Inflammatory macrophage (primary cell): Measurements from ENCODE around the gene SREBF2.

Experiments
- DNase-seq, 2 donors: peaks; one replicate each; pipeline ENCODE4 v3.0.0-alpha.2; 2020 to 2022

SREBF2 gene

GRCh38 chr22:41923595-41924276 lies 90.8 kb downstream of the SREBF2 start:
- DNase-seq = no peak

DNA sequence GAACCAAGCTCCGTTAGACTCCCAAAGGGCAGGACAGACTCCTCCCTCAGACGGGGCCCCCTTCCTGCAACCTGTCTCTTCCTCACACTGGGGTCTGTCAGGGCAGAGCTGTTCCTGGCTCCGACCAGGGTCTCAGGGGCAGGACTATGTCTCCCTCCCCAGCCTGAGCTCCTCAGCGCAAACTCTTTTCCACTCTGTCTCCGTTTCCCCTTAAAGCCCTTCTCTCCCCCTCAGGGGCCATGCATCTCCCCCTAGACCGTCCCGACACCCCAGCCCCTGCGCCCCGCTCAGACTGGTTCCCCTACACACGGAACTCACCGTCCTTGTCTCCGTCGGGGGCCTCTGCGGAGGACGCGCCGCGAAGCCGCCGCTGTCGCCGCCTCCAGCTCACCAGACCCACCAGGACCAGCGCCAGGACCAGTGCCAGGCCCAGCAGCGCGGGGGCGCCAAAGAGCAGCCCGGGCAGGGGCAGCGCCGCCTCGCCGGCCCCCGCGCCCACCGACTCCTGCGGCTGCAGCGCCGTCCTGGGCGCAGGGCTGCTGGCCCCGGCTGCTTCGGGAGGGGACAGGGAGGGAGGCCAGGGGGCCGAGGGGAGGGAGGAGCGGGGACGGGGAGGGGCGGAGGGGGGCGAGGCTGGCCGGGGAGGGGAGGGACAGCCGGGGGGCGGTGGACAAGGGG lies 93.0 kb downstream of the SREBF2 start:
- DNase-seq = peak; percentile 33 to 44

DNA sequence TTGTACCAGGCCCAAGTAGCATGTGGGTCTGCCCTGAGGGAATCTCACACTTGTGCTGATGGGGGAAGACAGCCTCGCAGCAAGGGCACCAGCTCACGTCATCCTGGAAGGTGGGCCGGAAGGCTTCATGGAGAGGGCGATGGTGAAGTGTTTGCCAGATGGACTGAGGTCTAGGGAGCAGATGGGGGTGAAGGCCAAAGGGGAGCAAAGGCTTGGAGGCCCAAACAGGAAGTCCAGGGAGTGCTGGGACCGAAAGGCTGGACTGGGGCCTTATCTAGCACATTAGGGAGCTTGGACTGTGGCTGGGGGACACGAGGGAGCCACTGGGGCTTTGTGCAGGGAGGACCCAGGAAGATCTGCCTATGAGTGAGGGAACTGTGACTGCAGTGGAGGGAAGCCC lies 94.9 kb downstream of the SREBF2 start:
- no peak for DNase-seq

DNA sequence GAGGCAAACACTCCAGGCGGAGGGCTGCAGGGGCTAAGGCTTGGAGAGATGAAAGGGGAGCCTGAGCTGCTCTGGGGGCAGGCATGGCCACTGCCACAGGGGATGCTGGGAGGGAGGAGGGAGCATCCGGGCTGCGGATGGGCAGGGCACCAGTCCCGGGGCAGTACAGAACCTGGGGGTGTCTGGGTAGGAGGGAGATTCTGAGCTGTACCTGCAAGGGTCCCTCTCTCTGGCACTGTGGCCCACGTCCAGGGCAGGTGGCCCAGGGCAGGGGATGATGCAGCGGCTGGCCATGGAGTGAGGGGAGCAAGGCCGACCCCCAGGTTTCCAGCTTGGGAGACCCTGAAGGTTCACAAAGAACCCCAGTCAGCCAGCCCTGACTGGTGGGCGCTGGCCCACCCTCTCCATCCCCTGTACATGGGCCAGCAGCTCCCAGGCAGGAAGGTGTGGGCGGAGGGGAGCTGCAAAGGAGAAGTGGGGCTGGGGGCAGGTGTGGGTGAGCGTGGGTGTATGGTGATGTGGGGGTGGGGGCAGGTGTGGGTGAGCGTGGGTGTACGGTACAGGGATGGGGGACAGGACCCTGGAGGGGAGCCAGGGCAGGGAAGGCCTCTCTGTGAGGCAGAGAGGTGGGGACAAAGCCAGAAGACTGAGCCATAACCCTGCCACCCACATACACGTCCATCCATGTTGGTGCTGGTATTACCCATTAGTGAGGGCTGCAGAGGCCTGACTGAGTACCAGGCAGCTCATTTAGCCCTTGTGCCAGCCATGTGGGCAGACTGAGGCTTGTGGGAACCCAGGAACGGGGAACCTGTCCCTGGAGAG lies 95.9 kb downstream of the SREBF2 start:
- DNase-seq = no peak

GRCh38 chr22:41929418-41929810 lies 96.5 kb downstream of the SREBF2 start:
- no peak for DNase-seq

- DNase-seq = no peak
Observed at GRCh38 chr22:41931701-41932269, 98.9 kb downstream of the SREBF2 start.

- DNase-seq = no peak
Observed at GRCh38 chr22:41932353-41932752, 99.4 kb downstream of the SREBF2 start.

DNA sequence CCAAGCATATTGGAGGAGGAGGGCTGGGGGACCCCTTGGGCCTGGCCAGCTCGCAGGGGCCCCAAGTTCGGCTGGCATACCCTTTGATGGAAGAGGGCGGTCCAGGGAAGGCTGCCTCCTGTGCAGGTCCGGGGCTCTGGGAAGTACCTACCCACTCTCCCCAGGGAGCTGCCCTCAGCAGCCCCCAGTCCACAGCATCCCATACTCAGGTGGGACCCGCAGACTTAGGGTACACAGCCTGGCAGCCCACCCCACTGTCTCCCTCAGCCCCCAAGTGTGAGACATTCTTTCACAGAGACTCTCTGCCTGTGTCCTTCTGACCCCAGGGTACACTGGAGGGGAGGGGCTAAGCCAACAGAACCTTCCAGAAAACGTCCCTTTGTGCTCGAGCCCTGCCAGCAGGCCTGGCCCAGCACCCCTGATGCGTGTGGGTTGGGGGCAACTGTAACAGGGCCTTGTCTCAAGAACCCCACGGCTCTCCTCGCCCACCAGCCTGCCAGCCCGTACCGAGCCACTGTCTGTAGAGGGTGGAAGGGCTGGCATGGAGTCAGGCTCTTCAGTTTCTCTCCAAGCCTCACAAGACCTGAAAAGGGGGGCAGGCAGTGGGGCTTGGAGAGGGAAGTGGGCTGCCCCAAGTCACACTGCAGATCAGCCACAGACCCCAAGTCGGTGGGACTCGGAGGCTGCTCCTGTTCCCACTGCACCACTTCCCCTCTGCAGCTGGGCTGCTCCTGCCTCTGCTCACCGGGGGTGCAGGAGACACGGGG lies 100.7 kb downstream of the SREBF2 start:
- DNase-seq = no peak

DNA sequence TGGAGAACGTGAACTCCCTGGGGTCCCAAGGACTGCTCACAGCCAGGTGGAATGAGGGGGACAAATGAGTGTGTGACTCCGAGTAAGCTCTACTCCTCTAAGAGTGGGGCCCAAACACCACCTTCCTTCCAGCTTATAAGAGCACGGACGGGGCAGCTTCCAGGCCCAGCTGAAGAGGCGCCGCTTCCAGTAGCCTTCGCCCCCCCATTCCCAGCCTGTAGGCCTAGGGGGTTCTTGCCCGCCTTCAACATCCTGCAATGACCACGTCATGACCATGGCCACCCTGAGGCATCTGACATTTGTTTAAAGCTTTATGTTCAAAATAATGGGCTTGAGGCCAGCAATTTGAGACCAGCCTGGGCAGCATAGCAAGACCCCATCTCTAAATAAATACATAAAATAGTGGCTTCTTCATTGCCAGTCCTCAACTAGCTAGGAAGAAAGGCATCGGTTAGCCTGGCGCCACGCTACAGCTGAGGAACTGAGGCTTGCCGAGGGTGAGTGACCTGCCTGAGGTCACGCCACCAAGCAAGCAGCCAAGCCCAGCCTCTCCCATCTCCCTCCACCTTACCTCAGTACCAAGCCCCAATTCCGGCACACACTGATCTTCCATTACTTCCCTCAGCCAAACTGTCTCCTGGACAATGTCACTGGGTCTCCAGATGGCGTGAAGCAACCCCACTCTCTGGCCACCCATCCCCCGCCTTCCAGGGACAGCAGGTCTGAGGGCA lies 101.5 kb downstream of the SREBF2 start:
- DNase-seq = no peak

DNA sequence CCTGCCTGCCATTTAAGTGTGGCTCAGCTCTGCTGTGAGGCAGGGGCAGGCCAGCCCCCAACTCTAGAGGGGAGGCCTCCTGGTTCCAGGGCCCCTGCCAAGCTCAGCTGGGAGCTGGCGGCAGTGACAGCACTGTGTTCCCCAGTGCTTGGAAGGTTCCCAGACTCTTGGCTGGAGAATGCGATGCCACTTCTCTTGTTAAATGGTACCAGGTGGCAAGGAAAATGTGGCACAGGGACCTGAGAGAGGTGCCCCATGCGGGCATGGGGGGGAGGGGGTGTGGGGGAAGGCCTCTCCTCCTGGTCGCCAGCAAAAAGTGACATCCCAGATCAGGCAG lies 102.1 kb downstream of the SREBF2 start:
- DNase-seq = no peak

- DNase-seq = no peak
Observed at GRCh38 chr22:41935509-41935908, 102.6 kb downstream of the SREBF2 start.

DNA sequence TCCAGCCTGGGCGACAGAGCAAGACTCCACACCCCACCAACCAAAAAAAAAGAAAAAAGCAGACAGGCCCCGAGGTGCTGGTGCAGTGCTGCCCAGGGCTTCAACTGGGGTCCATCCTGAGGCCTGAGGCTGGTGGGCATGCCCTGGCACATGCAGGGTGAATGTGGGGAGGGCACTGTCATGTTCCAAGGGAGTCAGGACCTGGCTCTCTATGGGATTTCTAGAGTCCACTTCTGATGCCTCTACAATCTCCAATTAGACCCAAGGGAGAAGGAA lies 103.9 kb downstream of the SREBF2 start:
- no peak for DNase-seq

DNA sequence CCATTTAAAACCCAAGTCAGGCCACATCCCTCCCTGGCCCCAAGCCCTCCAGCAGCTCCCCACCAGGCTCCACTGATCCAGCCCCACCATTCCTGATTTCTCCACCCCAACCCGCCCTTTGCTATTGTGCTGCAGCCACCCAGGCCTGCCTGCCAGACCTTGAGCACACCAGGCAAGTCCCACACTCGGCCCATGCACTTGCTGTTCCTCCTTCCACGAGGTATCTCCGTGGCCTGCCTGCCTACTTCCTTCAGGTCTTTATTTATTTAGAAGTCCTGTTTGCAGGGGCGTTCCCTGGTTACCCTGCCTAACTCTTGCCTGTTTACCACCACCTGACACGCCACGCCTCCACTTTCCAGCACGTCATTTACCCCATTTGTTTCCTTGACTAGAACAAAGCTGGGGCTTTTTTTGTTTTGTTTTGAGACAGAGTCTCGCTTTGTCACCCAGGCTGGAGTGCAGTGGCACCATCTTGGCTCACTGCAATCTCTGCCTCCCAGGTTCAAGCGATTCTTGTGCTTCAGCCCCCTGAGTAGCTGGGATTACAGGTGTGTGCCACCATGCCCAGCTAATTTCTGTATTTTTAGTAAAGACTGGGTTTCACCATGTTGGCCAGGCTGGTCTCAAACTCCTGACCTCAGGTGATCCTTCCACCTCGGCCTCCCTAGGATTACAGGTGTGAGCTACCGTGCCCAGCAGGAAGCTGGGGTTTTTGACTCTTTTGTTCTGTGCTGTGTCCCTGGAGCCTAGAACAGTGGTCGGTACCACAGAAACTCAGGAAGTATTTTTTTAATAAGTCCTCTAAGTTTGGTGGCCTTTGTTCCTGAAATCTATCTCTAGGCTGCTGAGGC lies 107.3 kb downstream of the SREBF2 start:
- peak; percentile 9 to 44 for DNase-seq

- DNase-seq = peak; percentile 75 to 77
Observed at GRCh38 chr22:41940832-41941765, 108.2 kb downstream of the SREBF2 start.

GRCh38 chr22:41943661-41944209 lies 110.8 kb downstream of the SREBF2 start:
- DNase-seq = peak; percentile 17 to 46

DNA sequence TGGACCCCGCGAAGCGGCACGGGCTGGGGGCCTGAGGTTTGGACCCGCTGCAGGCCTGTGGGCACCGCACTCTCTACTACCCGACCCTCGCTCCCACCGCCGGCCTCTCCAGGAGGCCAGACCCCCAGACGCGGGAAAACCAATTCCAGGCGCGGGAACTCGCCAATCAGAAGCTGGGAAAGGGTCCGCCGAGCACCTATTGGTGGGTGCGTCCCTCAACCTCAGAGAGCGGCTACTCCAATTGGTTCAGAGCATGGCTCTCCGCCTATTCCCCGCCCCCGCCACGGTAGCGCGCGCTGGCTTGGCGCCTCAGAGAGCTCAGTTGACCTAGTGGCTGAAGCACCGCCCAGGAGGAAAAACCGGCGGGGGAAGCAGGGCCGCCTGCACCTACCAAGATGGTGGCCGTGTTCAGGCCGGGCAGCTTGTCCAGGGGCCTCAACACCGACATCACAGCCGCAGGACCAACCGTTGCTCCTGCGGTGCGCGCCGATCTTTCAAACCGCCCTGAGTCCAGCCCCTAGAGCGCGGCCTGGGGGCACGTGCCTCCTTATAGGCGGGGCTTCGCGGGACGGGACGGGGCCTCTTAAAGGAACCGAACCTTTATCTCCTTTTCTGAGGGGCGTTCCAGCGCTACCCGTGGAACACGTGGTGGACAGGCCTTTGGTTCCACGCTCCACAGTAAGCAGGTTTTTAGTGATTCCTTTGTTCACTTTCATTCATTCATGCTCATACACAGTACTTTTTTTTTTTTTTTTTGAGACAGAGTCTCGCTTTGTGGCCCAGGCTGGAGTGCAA lies 113.9 kb downstream of the SREBF2 start, which contains the start of gene CENPM:
Gene CENPM, minus strand, starts transcription at position 524 of the 795 bp plus-strand sequence. Its CDS starts 76 bp downstream, at position 448.
- DNase-seq = peak; percentile 94

- DNase-seq = no peak
Observed at GRCh38 chr22:41947424-41948080, 114.6 kb downstream of the SREBF2 start.

GRCh38 chr22:41948142-41948541 lies 115.2 kb downstream of the SREBF2 start:
- no peak for DNase-seq
